ENCODE measurements around the gene NRK.
"Not testable (repeated sequence)": the region's sequence is repeated elsewhere in the genome, so short reads cannot be mapped to it uniquely, and the experiment has no call there.

NRK gene

GRCh38 chrX:105822138-105823091 lies at the start of gene NRK:
NRK (plus strand) TSS chrX:105822539; CDS start chrX:105822846, 307 bp downstream.
- no peak for DNase-seq (ENCODE audit: low spot score)

DNA sequence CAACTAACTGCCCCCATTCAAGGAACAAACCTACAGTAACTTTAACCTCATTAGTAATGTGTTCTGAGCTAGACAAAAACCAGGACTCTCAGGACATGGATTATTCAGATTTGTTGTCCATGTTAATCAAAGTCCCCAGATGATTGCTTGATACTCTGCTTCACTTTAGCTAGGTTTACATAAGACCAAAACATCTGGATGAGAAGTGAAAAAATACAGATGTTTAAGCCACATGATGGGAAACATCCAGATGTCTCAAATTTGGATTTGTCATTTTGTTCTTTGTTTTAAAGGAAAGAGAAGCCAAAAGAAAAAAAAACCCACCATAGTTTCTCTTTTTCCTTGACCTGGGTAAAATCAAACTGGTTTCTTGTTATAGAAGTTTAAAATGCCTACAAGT lies 48.5 kb upstream of the NRK start:
- DNase-seq (ENCODE audit: low spot score), result no peak

DNA sequence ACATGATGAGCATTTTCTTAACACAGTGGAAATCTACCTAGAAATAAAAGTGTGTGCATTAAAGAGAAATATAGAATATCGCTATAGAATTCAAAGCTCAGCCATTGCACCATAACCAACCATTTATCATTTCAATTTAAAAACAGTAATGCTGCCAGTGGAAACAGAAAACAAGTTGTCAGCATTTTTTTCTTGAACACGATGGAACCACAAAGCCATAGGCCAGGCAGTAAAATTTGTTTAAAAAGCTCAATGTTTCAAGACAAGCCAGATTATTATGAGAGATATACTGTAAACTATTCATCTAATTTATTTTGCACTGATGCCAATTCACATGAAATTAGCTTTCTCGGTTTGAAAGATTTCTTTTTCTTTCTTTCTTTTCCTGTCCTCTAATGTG lies 46.7 kb upstream of the NRK start:
- no peak for DNase-seq (ENCODE audit: low spot score)

- no peak for DNase-seq (ENCODE audit: low spot score)
These were observed 40.5 kb upstream of the NRK start for GRCh38 chrX:105781804-105782203.

DNA sequence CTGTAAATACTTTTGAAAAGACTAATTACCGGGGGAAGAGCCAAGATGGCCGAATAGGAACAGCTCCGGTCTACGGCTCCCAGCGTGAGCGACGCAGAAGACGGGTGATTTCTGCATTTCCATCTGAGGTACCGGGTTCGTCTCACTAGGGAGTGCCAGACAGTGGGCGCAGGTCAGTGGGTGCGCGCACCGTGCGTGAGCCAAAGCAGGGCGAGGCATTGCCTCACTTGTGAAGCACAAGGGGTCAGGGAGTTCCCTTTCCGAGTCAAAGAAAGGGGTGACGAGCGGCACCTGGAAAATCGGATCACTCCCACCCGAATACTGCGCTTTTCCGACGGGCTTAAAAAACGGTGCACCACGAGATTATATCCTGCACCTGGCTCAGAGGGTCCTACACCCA lies 25.5 kb upstream of the NRK start:
- DNase-seq (ENCODE audit: low spot score), result not testable (repeated sequence)

- DNase-seq (ENCODE audit: low spot score), result no peak
These were observed 18.4 kb upstream of the NRK start for GRCh38 chrX:105803891-105804290.

- DNase-seq (ENCODE audit: low spot score), result not testable (repeated sequence)
These were observed 16.7 kb upstream of the NRK start for GRCh38 chrX:105805655-105806054.

DNA sequence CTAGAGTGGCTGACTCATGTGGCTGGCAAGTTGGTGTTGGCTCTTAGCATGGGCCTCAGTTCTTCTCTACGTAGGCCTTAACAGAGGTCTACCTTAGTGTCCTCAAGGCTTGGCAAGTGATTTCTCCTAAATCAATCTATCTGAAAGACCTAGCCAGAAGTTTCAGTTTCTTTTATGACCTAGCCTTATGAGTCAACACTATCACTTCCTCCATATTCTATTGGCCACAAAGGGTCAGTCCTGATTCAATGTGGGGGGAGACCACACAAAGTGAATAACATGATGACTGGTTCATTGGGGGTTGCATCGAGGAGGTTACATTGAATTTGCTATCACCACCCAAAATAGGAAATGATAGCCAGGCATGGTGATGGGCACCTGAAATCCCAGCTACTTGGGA lies 5.8 kb upstream of the NRK start:
- DNase-seq (ENCODE audit: low spot score), result no peak

GRCh38 chrX:105820247-105820646 lies 2.1 kb upstream of the NRK start:
- no peak for DNase-seq (ENCODE audit: low spot score)

DNA sequence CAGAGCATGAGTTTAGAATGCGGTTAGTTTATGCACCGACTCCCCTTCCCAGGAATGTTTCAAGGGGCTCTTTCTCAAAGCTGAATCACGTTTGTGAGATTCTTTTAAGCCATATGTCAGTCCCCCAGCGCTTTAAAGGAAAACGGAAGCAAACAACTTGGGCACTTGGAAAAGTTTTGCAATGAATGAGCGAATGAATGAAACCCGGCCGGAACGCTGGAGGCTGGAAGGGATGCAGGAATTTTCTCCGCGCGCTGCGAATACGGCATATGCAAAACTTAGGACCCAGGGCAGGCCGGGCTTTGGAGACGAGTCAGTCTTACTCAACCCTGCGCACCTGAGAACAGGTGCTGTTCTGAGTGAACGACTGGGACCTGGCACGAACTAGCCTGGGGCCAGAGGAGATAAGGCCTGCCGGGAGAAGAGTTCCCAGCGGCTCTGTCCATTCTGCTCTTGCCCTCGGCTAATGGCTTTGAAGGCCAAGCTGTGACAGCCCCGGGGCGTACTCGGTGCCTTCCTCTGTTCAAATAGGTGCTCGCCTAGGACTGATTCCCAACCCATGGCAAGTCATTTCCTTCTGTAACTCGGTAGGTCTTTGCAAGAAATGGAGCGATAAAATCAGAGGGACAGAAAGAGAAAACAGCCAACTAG lies 743 bp upstream of the NRK start:
- no peak for DNase-seq (ENCODE audit: low spot score)

GRCh38 chrX:105823092-105823455 lies 735 bp downstream of the NRK start:
- no peak for DNase-seq (ENCODE audit: low spot score)

DNA sequence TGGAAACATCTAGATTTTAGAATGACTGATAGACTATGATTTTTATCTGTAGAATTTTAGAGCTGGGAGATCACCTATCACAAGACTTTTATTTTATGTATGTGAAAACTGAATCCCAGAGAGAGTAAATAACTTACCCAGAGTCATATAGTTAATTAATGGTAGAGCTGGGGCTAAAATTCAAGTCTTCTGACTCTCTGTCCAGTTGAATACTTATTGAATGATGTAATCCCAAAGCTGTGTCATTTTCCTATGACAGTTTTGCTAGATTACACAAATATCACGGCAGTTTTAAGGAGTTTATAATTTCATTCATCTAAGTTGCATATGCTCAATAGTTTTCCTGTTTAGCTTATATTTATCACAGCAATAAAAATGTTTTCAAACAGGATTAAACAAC lies 6.7 kb downstream of the NRK start:
- DNase-seq (ENCODE audit: low spot score), result no peak

- DNase-seq (ENCODE audit: low spot score), result no peak
These were observed 14.9 kb downstream of the NRK start for GRCh38 chrX:105837232-105837631.

- DNase-seq (ENCODE audit: low spot score), result no peak
These were observed 23.3 kb downstream of the NRK start for GRCh38 chrX:105845631-105846030.

- not testable (repeated sequence) for DNase-seq (ENCODE audit: low spot score)
These were observed 27.8 kb downstream of the NRK start for GRCh38 chrX:105850100-105850499.

GRCh38 chrX:105865709-105866108 lies 43.4 kb downstream of the NRK start:
- DNase-seq (ENCODE audit: low spot score), result no peak

- DNase-seq (ENCODE audit: low spot score), result no peak
These were observed 47.4 kb downstream of the NRK start for GRCh38 chrX:105869701-105870100.

DNA sequence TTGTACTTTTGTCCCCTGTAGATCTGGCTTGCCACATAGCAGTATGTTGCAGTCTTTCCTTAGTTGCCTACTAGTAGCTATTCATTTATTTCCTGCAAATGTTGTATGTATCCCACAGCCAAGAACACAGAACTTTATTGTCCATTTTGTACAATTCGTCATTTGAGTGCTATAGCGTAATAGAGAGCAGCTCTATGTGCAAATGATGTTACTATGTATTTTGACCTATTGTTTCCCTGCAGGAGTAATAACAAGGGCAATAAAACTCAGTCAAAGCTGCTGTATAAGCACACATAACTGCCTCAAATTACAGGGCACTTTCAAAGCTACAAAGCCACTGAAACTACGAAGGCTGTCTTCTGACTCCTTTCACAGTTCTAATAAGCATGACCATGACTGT lies 48.1 kb downstream of the NRK start:
- no peak for DNase-seq (ENCODE audit: low spot score)

- no peak for DNase-seq (ENCODE audit: low spot score)
These were observed 50.6 kb downstream of the NRK start for GRCh38 chrX:105872941-105873340.

DNA sequence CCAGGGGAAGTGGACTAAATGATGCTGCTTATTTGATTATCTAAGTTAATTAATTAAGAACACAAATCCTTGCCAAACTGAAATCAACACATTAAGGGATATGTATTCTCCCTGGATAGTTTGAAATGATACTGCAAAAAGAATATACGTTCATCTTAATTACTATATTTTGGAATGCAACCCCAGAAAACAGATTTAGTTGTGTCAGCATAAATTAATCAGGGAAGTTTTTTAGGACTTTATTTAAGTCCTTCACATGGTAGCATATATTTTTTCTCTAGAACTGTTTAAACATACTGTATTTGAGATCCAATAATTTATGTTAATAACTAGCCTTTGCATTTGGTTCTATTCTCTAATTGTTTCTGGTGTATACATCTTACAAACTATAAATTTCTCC lies 52.5 kb downstream of the NRK start:
- no peak for DNase-seq (ENCODE audit: low spot score)

DNA sequence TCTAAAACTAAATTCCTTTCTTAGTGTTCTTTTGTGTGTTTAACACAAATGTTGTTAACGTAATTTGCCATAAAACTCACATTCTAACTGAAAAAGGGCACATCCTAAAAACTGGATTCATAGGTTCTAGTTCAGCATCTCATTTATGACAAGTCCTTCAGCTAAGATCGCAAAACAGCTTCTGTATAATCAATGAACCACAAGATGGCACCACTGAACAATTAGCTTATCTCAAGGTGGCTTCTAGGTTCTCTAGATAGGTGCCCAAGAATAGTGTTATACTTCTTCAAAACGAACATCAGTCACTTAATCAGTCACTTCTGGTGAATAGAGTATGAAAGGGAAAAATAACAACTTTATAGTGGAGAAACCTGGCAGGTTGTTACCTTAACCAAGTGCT lies 54.3 kb downstream of the NRK start:
- DNase-seq (ENCODE audit: low spot score), result no peak

GRCh38 chrX:105880491-105880890 lies 58.2 kb downstream of the NRK start:
- no peak for DNase-seq (ENCODE audit: low spot score)

- DNase-seq (ENCODE audit: low spot score), result no peak
These were observed 60.4 kb downstream of the NRK start for GRCh38 chrX:105882581-105883275.

All from germinal center (tissue), 1 donor.